Fibroblast of lung (primary cell): ENCODE measurements around the gene CUEDC1.

Experiments
- EZH2 ChIP-seq: IDR thresholded peaks from 2 replicates; pipeline ENCODE4 v1.5.1; 2012; ENCODE audit warnings: low read length, control low read depth, mild to moderate bottlenecking; ENCODE audit errors: missing control alignments
- TF ChIP-seq, protein P1 (sequence below), 2 donors: IDR thresholded peaks in 1 of 2; conservative IDR thresholded peaks in 1 of 2; 1 replicate in 1 of 2; 2 replicates in 1 of 2; pipeline ENCODE4 v1.5.1; 2011 to 2012; ENCODE audit warnings: low read length in 2 of 2, control low read depth in 1 of 2, inconsistent platforms in 1 of 2, low read depth in 1 of 2, mild to moderate bottlenecking in 1 of 2

DNA sequence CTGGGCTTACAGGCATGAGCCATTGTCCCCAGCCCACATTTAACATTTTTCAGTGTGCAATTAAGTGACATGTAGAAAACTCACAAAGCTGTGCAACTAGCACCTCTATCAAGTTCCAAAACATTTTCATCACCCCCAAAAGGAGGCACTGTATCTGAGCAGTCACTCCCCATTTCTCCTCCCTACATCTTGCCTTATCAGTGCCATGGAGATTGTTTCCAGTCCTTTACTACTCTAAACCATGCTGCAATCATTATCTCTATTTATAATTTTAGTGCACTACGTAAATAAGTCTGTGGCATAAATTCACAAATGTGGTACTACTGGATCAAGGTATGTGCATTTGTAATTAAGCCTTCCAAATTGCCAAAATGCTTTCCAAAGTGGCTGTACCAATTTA, 112.9 kb downstream of the CUEDC1 start:
- TF ChIP-seq, protein P1, sequence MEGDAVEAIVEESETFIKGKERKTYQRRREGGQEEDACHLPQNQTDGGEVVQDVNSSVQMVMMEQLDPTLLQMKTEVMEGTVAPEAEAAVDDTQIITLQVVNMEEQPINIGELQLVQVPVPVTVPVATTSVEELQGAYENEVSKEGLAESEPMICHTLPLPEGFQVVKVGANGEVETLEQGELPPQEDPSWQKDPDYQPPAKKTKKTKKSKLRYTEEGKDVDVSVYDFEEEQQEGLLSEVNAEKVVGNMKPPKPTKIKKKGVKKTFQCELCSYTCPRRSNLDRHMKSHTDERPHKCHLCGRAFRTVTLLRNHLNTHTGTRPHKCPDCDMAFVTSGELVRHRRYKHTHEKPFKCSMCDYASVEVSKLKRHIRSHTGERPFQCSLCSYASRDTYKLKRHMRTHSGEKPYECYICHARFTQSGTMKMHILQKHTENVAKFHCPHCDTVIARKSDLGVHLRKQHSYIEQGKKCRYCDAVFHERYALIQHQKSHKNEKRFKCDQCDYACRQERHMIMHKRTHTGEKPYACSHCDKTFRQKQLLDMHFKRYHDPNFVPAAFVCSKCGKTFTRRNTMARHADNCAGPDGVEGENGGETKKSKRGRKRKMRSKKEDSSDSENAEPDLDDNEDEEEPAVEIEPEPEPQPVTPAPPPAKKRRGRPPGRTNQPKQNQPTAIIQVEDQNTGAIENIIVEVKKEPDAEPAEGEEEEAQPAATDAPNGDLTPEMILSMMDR (conservative IDR thresholded peaks at IDR 0.05 in 1 of 2, IDR thresholded peaks at IDR 0.05 in 1 of 2; ENCODE audit: low read depth in 1 of 2, low read length in 2 of 2), result no peak
- TF ChIP-seq EZH2, result no peak
